Measurements from ENCODE around the gene EFNB2. TPM values are rescaled to one million over a fixed set of nuclear protein-coding genes. Genes with fewer than 3 reads are reported as not detected.

EFNB2 gene
- total and polyA plus RNA-seq, 2 of the 13 experiments (the other 11 are each of a cell fraction or from before 2014, with no cell fraction given) = 0.11 to 0.20 TPM

GRCh38 chr13:106521095-106521799 lies 14.2 kb downstream of the EFNB2 start:
- no peaks in the 10 kb centered on the region for H3K4me1 ChIP-seq (ENCODE audit: insufficient read depth, low read length)
- no peak overlapping the region for H3K4me2 ChIP-seq (ENCODE audit: low read depth, low read length)
- H4K20me1 ChIP-seq (ENCODE audit: insufficient read depth, low read length) = no peaks in the 10 kb centered on the region
- no peak for ATAC-seq
- WGBS (ENCODE audit: low lambda C conversion rate) = 40% methylated on average over 5 of the region's 5 CpGs
- in situ Hi-C loops (cut with HindIII; ENCODE audit: extremely low pct_ligation_motif_present, low pct_unique_long_range_greater_than_20kb) = no loop called here
- no peak for FAIRE-seq
- ChIA-PET POLR2A (no interaction called here), CTCF (ENCODE audit: low intra/inter-chr PET ratio, low total read pairs) (no interaction called here)
- TF ChIP-seq ZNF687 (CRISPR knock-in tag; IDR thresholded peaks at IDR 0.05) (no peak), PHB2 (IDR thresholded peaks at IDR 0.05; ENCODE audit: partially characterized antibody) (no peak), MAX (IDR thresholded peaks at IDR 0.05) (no peak)
- H3K9me3 ChIP-seq (ENCODE audit: low read length) = no peaks in the 10 kb centered on the region
- intact Hi-C loops (cut with micrococcal nuclease; ENCODE audit: unreplicated experiment) = no loop called here
- H3K36me3 ChIP-seq (replicated peaks in 1 of 2; ENCODE audit: control insufficient read depth in 1 of 2, insufficient read depth in 2 of 2, low read length in 2 of 2) = no peaks in the 10 kb centered on the region
- no TSS peak for BruUV-seq (replicated peaks)
- H2AFZ ChIP-seq (ENCODE audit: low read length) = no peak overlapping the region
- H3K27ac ChIP-seq (ENCODE audit: extremely low read length, insufficient read depth, low read length) = no peak overlapping the region
- no peak for DNase-seq (ENCODE audit: low spot score)
- H3K9ac ChIP-seq (ENCODE audit: insufficient read depth, low read depth, low read length) = no peak overlapping the region
- H3K27me3 ChIP-seq (ENCODE audit: control insufficient read depth in 1 of 2, insufficient read depth in 2 of 2, low read length in 2 of 2) = no peaks in the 10 kb centered on the region
- no peak overlapping the region for H3K4me3 ChIP-seq (replicated peaks in 1 of 3; ENCODE audit: insufficient read depth in 1 of 3, low read depth in 2 of 3, low read length in 3 of 3)
- H3K79me2 ChIP-seq (ENCODE audit: insufficient read depth, low read length) = no peaks in the 10 kb centered on the region
